ENCODE data around the gene ERCC6L2.

DNA sequence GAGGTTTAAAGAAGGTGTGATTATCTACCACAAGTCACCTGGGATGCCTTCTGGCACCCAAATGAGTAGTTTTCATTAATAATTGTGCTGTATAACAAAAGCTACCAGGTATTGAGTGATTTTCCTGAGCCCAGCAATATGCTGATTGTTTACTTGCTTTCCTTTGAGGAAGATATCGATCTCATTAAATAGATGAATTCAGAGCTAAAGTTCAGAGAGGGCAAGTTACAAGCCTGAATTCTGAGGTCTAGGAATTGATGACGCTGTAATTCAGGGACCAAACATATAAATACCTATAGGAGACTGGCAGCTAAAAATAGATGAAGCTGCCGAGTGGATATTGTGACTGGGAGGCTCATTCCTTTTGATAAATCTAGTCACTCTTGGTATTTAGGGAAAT, 1.1 kb downstream of the ERCC6L2 start:
- TF ChIP-seq, protein P1, sequence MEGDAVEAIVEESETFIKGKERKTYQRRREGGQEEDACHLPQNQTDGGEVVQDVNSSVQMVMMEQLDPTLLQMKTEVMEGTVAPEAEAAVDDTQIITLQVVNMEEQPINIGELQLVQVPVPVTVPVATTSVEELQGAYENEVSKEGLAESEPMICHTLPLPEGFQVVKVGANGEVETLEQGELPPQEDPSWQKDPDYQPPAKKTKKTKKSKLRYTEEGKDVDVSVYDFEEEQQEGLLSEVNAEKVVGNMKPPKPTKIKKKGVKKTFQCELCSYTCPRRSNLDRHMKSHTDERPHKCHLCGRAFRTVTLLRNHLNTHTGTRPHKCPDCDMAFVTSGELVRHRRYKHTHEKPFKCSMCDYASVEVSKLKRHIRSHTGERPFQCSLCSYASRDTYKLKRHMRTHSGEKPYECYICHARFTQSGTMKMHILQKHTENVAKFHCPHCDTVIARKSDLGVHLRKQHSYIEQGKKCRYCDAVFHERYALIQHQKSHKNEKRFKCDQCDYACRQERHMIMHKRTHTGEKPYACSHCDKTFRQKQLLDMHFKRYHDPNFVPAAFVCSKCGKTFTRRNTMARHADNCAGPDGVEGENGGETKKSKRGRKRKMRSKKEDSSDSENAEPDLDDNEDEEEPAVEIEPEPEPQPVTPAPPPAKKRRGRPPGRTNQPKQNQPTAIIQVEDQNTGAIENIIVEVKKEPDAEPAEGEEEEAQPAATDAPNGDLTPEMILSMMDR (IDR thresholded peaks at IDR 0.05): no peak
- no peak for TF ChIP-seq EZH2 (IDR thresholded peaks at IDR 0.05)

All from neural progenitor cell (in vitro differentiated cells).